Colonic mucosa (tissue), 4 donors: ENCODE results near the gene UTP15. TPM values are rescaled to one million over a fixed set of nuclear protein-coding genes. Genes with fewer than 3 reads are reported as not detected.

Experiments
- DNase-seq: peaks from one replicate; pipeline ENCODE4 v3.0.0-alpha.2; 2020
- H3K27ac ChIP-seq: fragments of 200-600 bp; one replicate; pipeline ENCODE4 v1.8.0; 2021
- H3K27me3 ChIP-seq: fragments of 200-600 bp; one replicate; pipeline ENCODE4 v1.8.0; 2021
- H3K36me3 ChIP-seq: fragments of 200-600 bp; one replicate; pipeline ENCODE4 v1.8.0; 2021
- H3K4me1 ChIP-seq: fragments of 200-600 bp; one replicate; pipeline ENCODE4 v1.8.0; 2021; ENCODE audit warnings: mild to moderate bottlenecking
- H3K4me3 ChIP-seq: fragments of 200-600 bp; one replicate; pipeline ENCODE4 v1.8.0; 2021
- H3K9ac ChIP-seq, 2 donors: one replicate each; pipeline ENCODE4 v1.7.0; 2013; ENCODE audit warnings: control low read depth in 2 of 2, low read depth in 2 of 2, low read length in 2 of 2
- H3K9me3 ChIP-seq: fragments of 200-600 bp; one replicate; pipeline ENCODE4 v1.8.0; 2021
- CTCF ChIP-seq: fragments of 200-600 bp; IDR thresholded peaks from one replicate; pipeline ENCODE4 v1.8.0; 2022; ENCODE audit warnings: antibody characterized with exemption, mild to moderate bottlenecking
- intact Hi-C: fragments of 100-400 bp; cut with DNase I; formaldehyde crosslinking; loops from one replicate; pipeline ENCODE4 v1.14.1; 2022
- total RNA-seq, 2 donors: library from RNA; stranded (reverse); fragmentation: NEBNext Ultra II Directional in 1 of 2; extraction: Animal tissue kit (Norgen Biotek cat#: 25700) in 1 of 2; gene quantifications; one replicate each; pipeline ENCODE4 v1.2.1, GENCODE V29; 2021
- donor health status: healthy.
- donor health status: DM: no; HTN: no; CAD: no.
- donor health status: DM: no; HTN: no; CAD: no.

Gene UTP15
- total RNA-seq, 2 donors from 2014 or later: 9.4 to 13.9 TPM

GRCh38 chr5:73617510-73618279 is 52.2 kb downstream of the UTP15 start:
- H3K27ac ChIP-seq: peak overlapping the region; percentile 49
- no peak overlapping the region for H3K9ac ChIP-seq
- H3K4me3 ChIP-seq: no peak overlapping the region
- no peaks in the 10 kb centered on the region for H3K36me3 ChIP-seq
- no peaks in the 10 kb centered on the region for H3K4me1 ChIP-seq
- no peaks in the 10 kb centered on the region for H3K9me3 ChIP-seq
- DNase-seq: no peak
- no peaks in the 10 kb centered on the region for H3K27me3 ChIP-seq
- TF ChIP-seq CTCF: no peak
- intact Hi-C loops: no loop called here

GRCh38 chr5:73619606-73620333 is 54.2 kb downstream of the UTP15 start:
- no peak overlapping the region for H3K9ac ChIP-seq
- H3K36me3 ChIP-seq: no peaks in the 10 kb centered on the region
- no peaks in the 10 kb centered on the region for H3K9me3 ChIP-seq
- no peak for TF ChIP-seq CTCF
- H3K27ac ChIP-seq: no peak overlapping the region
- H3K4me3 ChIP-seq: no peak overlapping the region
- no peaks in the 10 kb centered on the region for H3K4me1 ChIP-seq
- H3K27me3 ChIP-seq: no peaks in the 10 kb centered on the region
- intact Hi-C loops: no loop called here
- no peak for DNase-seq

GRCh38 chr5:73620334-73620687 is 54.8 kb downstream of the UTP15 start:
- no peak overlapping the region for H3K27ac ChIP-seq

DNA sequence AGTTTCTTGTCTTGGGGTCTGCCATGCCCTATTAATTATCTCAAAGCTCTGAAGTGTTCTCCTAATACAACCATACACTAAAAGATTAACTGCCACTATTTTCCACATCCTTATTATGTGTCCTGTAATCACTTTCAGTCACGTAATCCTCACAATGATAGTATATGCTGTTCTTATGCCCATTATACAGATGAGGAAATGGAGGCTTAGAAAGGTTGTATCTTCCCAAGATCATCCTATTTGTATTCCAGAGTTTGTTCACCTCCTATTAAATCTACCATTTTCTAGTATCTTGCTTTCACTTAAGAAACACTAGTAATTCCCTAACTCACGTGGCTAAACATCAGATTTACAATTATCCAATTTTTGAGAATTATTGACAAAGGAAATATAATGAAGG is 57.5 kb downstream of the UTP15 start:
- intact Hi-C loops: no loop called here

More at GRCh38 chr5:73620334-73620687, 54.8 kb downstream of the UTP15 start:
- Histone ChIP-seq H3K4me1 (no peaks in the 10 kb centered on the region), H3K9ac (no peak overlapping the region), H3K4me3 (no peak overlapping the region), H3K36me3 (no peaks in the 10 kb centered on the region), H3K27me3 (no peaks in the 10 kb centered on the region), H3K9me3 (no peaks in the 10 kb centered on the region)
- intact Hi-C loops: no loop called here
- TF ChIP-seq CTCF: no peak
- no peak for DNase-seq

DNA sequence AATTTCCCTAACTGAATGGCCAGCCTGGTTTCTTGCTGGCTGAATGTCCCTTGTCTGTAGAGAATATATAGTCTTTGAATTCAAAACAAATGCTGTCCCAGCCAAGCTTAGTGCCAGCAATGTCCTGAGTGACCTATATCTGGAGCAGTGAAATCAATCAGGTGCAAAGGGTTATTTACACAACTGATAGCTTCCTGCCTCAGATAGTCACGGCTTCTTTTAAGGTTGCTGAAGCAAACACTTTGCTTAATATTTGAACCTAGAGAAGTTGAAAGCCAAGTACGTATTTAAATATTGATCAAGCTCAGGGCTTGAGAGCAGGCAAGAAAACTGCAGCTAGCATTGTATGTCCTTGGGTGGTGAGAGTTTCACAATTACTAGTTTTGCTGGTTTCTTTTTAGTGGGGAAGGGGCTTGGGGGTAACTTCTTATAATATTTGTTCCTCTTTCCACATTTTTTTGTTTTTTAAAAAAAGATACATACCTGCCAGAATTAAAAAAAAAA is 58.4 kb downstream of the UTP15 start:
- H3K4me1 ChIP-seq: no peaks in the 10 kb centered on the region
- H3K4me3 ChIP-seq: no peak overlapping the region
- no peaks in the 10 kb centered on the region for H3K9me3 ChIP-seq
- intact Hi-C loops: no loop called here
- no peaks in the 10 kb centered on the region for H3K27me3 ChIP-seq
- no peak for TF ChIP-seq CTCF
- H3K36me3 ChIP-seq: no peaks in the 10 kb centered on the region
- H3K27ac ChIP-seq: no peak overlapping the region
- no peak for DNase-seq
- H3K9ac ChIP-seq: no peak overlapping the region

More for the DNA sequence above, 57.5 kb downstream of the UTP15 start:
- Histone ChIP-seq H3K9me3 (no peaks in the 10 kb centered on the region), H3K4me1 (no peaks in the 10 kb centered on the region), H3K9ac (no peak overlapping the region), H3K27me3 (no peaks in the 10 kb centered on the region), H3K27ac (no peak overlapping the region), H3K4me3 (no peak overlapping the region), H3K36me3 (no peaks in the 10 kb centered on the region)
- no peak for DNase-seq
- no peak for TF ChIP-seq CTCF
